LNCAP (cell line): ENCODE data around the gene SERTM2.

Experiments used
- CTCF ChIP-seq: fragments of 450-650 bp; IDR thresholded peaks from 2 replicates; pipeline ENCODE4 v1.5.1; 2017; ENCODE audit warnings: mild to moderate bottlenecking

SERTM2 gene

DNA sequence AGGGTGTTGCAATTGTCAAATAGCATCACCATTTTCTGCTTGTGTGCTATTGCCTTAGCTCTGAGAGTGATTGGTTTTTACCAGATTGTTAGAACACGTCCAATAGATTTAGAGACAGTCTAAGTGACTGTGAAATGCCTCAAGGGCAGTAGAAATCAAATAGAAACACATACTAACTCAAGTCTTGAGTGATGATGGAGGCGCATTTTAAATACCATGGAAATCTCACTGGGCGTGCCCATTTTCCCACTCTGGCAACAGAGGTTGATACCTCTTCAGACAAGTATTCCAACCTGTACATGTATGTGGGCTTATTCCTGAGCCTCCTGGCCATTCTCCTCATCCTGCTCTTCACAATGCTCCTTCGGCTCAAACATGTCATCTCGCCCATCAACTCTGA is 7.2 kb downstream of the SERTM2 start:
- no peak for TF ChIP-seq CTCF

DNA sequence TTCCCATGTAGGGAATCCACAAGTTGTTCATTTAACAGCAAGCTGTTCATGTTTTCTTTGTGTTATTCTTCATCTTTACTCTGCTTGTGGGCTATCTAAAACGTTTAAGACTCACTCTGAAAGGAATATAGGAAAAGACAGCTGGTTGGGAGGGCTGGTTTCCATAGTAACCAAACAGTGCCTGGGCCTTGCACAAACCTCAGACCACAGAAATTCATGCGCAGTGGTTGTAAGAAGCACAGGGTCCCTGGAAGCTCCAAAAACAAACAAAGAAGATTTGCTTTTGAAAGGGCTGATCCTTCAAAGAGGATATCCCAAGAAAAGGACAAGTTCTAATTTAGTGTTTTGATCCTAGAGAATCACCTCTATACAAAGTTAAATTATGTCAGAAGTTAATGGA is 7.8 kb downstream of the SERTM2 start:
- TF ChIP-seq CTCF: no peak

- TF ChIP-seq CTCF: no peak
Measured at GRCh38 chrX:111520506-111520905, 9.1 kb downstream of the SERTM2 start.

- TF ChIP-seq CTCF: no peak
Measured at GRCh38 chrX:111521169-111521568, 9.7 kb downstream of the SERTM2 start.

- TF ChIP-seq CTCF: no peak
Measured at GRCh38 chrX:111543212-111543741, 31.8 kb downstream of the SERTM2 start.

DNA sequence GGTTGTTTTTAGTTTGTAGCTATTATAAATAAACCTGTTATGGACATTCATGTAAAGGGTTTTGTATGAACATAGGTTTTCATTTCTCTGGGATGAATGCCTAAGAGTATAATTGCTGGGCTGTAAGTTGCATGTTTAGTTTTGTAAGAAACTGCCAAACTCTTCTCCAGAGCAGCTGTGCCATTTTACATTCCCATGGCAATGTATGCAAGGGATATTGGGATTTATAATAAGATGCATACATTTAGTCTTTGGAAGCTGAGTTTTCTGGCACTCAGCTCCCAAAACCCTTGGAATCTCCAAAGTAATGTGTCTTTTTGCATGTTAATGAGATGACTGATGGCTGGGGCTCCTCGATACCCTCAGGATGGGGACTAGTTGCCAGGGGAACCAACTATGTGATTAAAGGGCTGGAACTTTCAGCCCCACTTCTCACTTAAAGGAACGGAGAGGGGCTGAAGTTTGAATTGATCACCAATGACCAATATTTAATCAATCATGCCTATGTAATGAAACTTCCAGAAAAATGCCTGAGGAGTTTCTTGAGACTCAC is 44.0 kb downstream of the SERTM2 start:
- no peak for TF ChIP-seq CTCF

GRCh38 chrX:111560801-111561200 is 49.4 kb downstream of the SERTM2 start:
- TF ChIP-seq CTCF: no peak

DNA sequence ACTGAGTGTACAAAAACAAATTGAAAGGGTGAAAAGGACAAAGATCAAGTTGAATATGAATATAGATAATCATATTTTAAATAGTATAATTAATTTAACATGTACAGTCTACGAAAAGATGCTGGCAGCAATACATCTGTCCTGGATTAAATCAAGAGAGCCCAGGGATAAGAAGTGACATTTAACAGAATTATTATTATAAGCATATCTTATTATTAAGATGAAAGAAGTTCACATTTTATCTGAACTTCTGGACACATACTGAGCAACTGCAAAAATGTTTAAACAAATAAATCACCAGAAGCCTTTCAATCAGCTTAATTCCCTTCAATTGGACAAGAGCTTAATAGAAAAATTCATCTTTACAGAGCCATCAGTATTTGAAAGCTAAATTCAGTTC is 50.4 kb downstream of the SERTM2 start:
- no peak for TF ChIP-seq CTCF
